ENCODE results near the gene NRXN3. TPM values are rescaled to one million over a fixed set of nuclear protein-coding genes. Genes with fewer than 3 reads are reported as not detected.

The NRXN3 gene
- total RNA-seq, 1 experiment from 2014 or later: not detected

DNA sequence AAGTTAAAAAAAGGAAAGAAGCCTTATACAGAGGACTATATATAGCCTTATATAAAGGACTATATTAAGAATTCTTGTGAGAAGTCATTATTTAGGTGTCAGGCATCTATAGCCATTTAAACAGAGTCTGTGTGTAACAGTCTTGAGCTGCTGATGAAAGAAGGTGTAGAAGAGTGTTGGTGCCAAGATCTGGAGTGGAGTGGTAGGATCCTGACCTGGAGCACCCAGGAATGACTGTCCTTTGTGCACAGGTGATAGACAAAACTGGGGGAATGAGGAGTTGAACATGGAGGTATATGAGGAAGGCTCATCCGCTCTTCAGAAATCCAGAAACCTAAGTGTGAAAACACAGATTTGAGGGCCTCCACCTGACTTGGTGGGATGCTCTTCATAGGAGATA is 747.3 kb downstream of the NRXN3 start:
- no peak for TF ChIP-seq EZH2 (IDR thresholded peaks at IDR 0.05; ENCODE audit: low read depth)
- TF ChIP-seq, protein P1, sequence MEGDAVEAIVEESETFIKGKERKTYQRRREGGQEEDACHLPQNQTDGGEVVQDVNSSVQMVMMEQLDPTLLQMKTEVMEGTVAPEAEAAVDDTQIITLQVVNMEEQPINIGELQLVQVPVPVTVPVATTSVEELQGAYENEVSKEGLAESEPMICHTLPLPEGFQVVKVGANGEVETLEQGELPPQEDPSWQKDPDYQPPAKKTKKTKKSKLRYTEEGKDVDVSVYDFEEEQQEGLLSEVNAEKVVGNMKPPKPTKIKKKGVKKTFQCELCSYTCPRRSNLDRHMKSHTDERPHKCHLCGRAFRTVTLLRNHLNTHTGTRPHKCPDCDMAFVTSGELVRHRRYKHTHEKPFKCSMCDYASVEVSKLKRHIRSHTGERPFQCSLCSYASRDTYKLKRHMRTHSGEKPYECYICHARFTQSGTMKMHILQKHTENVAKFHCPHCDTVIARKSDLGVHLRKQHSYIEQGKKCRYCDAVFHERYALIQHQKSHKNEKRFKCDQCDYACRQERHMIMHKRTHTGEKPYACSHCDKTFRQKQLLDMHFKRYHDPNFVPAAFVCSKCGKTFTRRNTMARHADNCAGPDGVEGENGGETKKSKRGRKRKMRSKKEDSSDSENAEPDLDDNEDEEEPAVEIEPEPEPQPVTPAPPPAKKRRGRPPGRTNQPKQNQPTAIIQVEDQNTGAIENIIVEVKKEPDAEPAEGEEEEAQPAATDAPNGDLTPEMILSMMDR (conservative IDR thresholded peaks at IDR 0.05): no peak
- Histone ChIP-seq H3K79me2 (ENCODE audit: low read depth) (no peaks in the 10 kb centered on the region), H3K27me3 (ENCODE audit: insufficient read depth, low read depth) (peaks cover 16% of the 10 kb centered on the region; the same call in 1 of the 2 replicates), H3K4me1 (replicated peaks; ENCODE audit: insufficient read depth) (no peaks in the 10 kb centered on the region), H3K27ac (no peak overlapping the region), H3K4me3 (no peak overlapping the region), H3K36me3 (ENCODE audit: low read depth) (no peaks in the 10 kb centered on the region), H3K9me3 (ENCODE audit: insufficient read depth, low read depth) (no peaks in the 10 kb centered on the region), H3K9me2 (ENCODE audit: insufficient read depth) (no peaks in the 10 kb centered on the region; the same call in 1 of the 2 replicates), H4K20me1 (ENCODE audit: insufficient read depth) (no peaks in the 10 kb centered on the region; the same call in 1 of the 2 replicates), H2AFZ (no peak overlapping the region), H3K4me2 (no peak overlapping the region), H3F3A (ENCODE audit: insufficient read depth, low read depth) (no peaks in the 10 kb centered on the region)
- no TSS peak for BruUV-seq (replicated peaks)
- DNase-seq: no peak
- POLR2A ChIA-PET (ENCODE audit: unreplicated experiment): no interaction called here
- intact Hi-C loops (cut with micrococcal nuclease; ENCODE audit: unreplicated experiment): no loop called here
- CTCF ChIA-PET: no interaction called here

DNA sequence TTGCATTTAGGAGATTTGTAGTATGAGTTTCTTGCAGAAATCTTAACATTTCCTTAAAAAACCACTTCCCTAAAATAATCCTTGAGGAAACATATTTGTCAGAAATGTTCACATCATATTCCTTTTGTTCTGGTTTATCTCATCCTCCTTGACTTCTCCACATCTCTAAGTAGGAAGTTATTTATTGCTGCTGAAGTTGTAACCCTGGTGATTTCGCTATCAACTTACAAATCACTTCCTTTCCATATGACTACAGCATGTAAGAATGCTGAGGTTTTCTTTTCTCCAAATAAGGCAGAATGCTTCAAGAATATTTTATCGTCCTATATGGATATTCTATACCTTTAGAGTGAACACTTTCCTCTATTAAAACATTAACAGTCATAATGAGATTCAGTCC is 751.7 kb downstream of the NRXN3 start:
- no peaks in the 10 kb centered on the region for H3K9me3 ChIP-seq (ENCODE audit: insufficient read depth, low read depth)
- peak in 1 of 2 experiments; percentile 60 for DNase-seq
- H3K4me1 ChIP-seq (replicated peaks; ENCODE audit: insufficient read depth): no peaks in the 10 kb centered on the region
- CTCF ChIA-PET: no interaction called here
- H3K27ac ChIP-seq: no peak overlapping the region
- intact Hi-C loops (cut with micrococcal nuclease; ENCODE audit: unreplicated experiment): no loop called here
- no peaks in the 10 kb centered on the region for H3F3A ChIP-seq (ENCODE audit: insufficient read depth, low read depth)
- no peak for TF ChIP-seq EZH2 (IDR thresholded peaks at IDR 0.05; ENCODE audit: low read depth)
- TF ChIP-seq, protein P1 (conservative IDR thresholded peaks at IDR 0.05): no peak
- H2AFZ ChIP-seq: no peak overlapping the region
- BruUV-seq (replicated peaks): no TSS peak
- no peaks in the 10 kb centered on the region for H3K27me3 ChIP-seq (ENCODE audit: insufficient read depth, low read depth)
- POLR2A ChIA-PET (ENCODE audit: unreplicated experiment): no interaction called here
- no peaks in the 10 kb centered on the region for H3K79me2 ChIP-seq (ENCODE audit: low read depth)
- H3K4me3 ChIP-seq: no peak overlapping the region
- H3K36me3 ChIP-seq (ENCODE audit: low read depth): no peaks in the 10 kb centered on the region
- no peak overlapping the region for H3K4me2 ChIP-seq
- no peaks in the 10 kb centered on the region for H3K9me2 ChIP-seq (ENCODE audit: insufficient read depth)
- no peaks in the 10 kb centered on the region for H4K20me1 ChIP-seq (ENCODE audit: insufficient read depth)

DNA sequence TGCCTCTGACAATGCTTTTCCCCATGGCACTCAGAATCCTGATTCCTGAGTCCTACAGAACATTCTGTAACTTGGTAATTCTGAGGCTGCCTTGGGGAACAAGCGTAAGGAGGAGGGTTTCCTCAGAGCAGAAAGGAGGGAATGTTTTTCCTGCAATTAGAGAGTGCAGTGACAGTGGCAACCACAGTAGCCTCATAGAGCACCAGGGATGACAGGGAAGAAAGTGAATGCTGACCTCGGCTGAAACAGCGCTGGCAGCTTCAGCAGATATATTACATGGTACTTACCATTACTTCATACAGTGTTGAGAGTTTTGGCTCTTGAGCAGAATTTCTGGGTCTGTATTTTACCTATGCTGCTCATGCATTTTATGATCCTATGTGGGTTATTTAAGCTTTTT is 757.1 kb downstream of the NRXN3 start:
- no TSS peak for BruUV-seq (replicated peaks)
- Histone ChIP-seq H3K4me2 (no peak overlapping the region), H3K79me2 (ENCODE audit: low read depth) (no peaks in the 10 kb centered on the region), H3K9me2 (ENCODE audit: insufficient read depth) (no peaks in the 10 kb centered on the region), H3K9me3 (ENCODE audit: insufficient read depth, low read depth) (no peaks in the 10 kb centered on the region), H3K27ac (no peak overlapping the region), H3K4me3 (no peak overlapping the region), H3K27me3 (ENCODE audit: insufficient read depth, low read depth) (no peaks in the 10 kb centered on the region), H3F3A (ENCODE audit: insufficient read depth, low read depth) (no peaks in the 10 kb centered on the region), H4K20me1 (ENCODE audit: insufficient read depth) (no peaks in the 10 kb centered on the region), H2AFZ (no peak overlapping the region), H3K4me1 (replicated peaks; ENCODE audit: insufficient read depth) (no peaks in the 10 kb centered on the region), H3K36me3 (ENCODE audit: low read depth) (no peaks in the 10 kb centered on the region)
- no peak for DNase-seq
- ChIA-PET CTCF (no interaction called here), POLR2A (ENCODE audit: unreplicated experiment) (no interaction called here)
- intact Hi-C loops (cut with micrococcal nuclease; ENCODE audit: unreplicated experiment): no loop called here
- TF ChIP-seq, protein P1 (conservative IDR thresholded peaks at IDR 0.05): no peak
- TF ChIP-seq EZH2 (IDR thresholded peaks at IDR 0.05; ENCODE audit: low read depth): no peak

All from PC-9 (cell line).